ENCODE data around the gene PGBD5.

PGBD5 gene

DNA sequence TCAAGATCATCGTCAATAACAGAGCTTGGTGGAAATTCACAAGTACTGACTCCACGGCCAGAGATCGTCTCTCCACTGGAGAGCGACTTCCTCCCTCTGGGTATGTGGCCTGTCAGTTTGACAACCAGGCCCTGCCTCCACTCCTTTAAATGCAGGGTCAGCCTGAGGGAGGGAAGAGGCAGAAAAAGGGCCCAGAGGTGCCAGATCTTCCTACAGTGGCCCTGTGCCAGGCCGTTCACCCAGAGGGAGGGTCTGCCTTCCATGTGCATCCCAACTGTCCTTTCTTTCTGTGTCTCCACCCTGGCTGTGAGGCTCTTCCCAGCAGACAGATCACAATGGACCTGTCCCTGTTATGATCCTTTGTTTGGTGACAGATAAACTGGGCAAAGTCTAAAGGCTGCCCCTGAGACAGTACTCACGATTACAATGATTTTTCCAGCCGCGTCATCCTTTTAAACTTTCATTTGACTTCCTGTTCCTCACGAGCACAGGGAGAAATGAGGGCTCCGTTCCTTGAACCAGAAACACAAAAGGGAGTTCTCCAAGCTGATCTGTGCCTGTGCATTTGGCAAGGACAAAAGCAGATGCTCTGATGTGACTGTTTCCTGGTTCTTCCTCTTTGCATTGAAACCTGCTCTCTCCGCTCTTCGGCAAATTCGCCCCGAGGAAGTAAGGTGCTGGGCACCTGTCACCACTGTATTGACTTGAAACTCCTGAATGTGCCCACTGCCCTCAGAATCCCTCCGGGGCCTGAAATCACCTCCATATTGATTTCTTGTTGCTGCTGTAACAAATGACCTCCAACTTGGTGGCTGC lies 126.7 kb downstream of the PGBD5 start:
- DNase-seq, result no peak

DNA sequence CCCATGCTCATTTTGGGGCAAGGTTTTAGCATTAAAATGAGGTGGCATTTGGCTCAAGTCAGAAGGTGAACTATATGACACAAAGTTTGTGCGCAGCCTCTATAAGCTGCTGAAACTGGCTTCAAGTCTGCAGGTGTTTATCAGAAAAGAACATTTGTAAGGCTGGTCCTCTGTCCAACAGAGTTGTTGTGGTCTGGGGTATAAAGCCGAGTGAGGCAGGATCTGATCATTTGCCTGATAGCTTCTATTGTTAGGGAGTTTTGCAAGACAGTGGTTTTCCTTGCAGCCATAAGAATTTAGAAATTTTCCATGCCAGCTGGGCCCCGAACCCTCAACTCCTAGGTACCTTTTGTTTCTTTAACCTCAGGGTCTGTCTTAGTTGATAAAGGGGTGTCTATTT lies 130.8 kb downstream of the PGBD5 start:
- no peak for DNase-seq

DNA sequence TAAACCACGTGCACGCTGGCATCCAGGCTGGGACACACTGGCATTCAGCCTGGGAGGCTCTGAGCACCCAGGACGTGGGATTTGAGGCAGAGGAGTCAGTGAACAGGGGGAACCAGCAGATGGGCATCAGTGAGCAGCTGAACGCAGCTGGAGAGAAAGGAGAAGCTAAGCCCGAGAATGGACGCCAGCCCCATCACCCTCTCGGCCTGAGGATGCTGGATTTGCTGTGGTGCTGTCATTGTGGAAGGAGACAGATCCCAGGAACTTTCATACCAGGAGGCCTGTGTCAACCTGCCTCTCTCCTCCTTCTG lies 132.8 kb downstream of the PGBD5 start:
- DNase-seq, result peak; percentile 88 to 94

DNA sequence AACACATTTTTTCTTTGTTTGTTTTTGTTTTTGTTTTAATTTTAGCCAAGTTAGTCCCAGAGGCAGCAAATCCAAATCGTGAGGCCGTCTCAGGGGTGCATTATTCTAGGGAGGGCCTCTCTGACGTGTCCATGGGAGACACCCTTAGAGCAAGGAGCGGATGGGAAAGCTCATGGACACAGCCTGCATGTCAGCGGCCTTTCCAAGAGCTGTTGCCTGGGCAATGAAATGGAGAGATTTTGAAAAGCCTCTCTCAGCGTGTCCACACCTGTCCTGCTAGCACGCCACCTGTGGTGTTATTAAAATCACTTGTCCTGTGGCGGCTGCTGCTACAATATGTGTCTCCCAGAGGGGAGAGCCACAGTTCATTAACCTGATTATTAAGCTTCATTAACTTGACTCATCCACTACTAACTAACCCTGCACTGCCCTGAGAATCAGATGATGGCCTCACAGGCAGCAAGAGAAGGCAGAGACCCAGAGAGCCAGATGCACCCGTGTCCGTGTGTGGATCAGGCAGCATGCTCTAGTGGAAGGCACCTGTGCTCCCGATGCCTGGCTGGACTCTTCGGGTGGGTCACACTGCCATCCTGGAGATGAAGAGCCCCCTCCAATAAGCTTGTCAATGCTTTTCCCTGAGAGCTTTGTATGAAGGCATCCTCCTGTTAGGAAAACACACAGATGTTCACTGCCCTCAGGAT lies 133.3 kb downstream of the PGBD5 start:
- peak; percentile 68 to 90 for DNase-seq

DNA sequence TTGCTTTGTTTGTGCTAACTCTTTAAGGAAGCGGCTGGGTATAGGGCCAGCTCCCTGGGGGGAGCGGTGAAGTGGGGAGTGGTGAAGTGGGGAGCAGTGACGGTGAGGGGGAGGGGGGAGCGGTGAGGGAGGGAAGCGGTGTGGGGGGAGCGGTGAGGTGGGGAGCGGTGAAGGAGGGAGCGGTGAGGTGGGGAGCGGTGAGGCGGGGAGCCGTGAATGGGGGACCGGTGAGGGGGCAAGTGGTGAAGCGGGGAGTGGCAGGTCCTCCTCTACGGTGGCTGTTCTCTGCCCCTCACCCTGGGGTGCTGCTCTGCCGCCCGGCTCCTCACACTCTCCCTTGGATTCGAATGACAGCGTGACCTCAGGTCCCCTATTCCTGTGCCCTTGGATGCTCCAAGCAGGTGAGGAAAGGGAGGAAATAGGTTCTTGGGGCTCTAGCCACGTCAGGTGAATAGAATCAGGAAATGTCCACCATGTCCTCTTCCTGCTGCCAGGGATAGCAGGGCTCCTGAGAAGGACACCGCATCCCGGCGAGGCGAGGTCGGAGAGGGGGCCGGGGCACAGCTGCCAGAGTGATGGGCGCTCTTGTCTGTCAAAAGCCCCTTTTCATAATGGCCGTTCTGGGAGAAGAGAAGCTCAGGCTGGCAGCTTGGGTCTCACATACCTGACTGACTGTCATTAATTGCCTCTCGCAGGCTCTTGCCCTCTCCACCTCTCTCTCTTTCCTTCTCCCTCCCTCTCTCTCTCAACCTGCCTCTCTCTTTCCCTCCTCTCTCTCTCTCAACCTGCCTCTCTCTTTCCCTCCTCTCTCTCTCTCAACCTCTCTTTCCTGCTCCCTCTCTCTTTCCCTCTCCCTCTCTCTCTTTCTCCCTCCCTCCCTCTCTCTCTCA lies 134.2 kb downstream of the PGBD5 start:
- peak in 1 of 2 experiments; percentile 21 for DNase-seq

DNA sequence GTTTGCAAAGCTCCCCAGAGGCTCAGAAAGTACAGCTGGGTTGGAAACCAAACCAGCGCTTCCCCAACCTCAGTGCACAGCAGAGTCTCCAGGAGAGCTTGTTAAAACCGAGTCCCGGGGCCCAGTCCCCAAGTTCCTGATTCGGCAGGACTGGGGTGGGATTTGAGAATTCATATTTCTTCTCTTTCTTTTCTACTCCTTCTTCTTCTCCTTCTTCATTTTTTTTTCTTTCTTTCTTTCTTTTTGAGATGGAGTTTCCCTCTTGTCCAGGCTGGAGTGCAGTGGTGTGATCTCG lies 136.8 kb downstream of the PGBD5 start:
- DNase-seq, result no peak

DNA sequence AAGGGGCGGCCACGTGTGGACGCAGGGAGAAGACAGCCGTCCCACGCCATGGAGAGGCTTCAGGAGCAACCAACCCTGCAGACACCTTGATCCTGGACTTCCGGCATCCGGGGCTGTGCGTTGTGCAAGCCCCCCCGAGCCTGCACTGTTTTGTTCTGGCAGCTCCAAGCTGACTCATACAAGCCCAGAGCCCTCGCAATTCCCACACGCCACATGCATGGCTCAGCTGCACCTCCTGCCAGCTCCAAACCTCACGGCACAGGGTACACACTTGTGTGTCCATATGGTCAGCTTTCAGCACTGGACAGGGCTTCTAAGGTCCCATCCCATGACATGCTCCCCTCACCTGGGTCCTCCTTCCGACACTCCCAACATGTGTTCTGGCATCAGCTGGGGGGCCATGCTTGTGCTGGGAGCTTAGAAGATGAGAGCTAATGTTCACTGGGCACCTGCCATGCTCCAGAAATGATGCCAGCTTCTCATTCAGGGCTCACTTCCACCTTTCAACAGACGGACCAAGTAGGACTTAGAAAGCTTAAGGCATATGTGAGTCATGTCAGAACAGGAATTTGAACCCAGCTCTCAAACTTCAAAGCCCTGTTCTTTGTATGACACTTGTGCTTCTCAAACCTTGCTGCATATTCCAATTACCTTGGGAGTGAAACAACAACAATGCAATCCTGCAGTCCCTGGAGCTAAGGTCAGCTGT lies 137.3 kb downstream of the PGBD5 start:
- DNase-seq, result no peak

DNA sequence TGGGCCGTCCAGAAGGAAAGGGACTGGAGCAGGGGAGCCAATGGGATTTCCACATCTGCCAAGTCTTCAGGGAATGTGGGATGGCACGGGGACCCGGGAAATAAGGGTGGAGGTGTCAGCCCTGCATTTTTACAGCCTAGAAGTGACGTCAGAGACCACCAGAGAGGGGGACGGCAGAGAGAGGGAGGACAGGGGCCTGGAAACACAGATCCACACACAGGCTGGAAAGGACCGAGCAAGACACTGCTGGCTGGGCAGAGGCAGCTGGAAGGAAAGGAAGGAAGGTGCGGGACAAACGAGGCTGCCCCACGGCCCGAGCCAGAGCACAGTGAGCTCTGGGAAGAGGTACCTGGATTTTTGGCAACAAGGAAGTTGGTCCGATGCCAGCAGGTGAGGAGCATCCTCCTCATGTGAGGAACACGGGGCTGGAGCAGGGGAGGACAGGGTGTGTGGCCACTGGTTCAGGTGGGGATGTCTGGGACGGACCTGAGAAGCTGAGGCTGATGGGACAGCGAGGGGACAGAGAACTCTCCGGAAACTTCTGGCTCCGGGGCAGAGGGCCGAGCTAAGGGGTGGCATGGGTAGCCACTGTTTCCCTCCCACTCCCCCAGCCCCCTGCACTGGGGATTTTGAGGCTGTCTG lies 138.3 kb downstream of the PGBD5 start:
- DNase-seq, result no peak

DNA sequence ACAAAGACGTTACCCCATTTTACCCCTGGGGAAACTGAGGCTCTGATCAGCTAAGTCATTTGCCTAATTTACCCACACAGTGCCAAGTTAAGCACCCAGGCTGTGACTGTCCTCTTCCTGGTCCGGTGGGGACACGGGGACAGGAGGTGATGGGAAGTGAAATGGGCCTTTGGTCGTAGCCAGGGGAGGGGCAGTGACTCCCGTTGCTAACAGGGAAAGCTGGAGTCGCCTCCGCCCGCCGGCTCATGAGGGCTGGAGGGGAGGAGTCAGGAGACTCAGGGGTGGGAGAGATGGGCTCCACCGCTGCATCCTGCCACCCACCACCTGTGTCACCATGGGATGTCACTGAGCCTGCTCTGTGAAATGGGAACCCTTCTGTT lies 139.3 kb downstream of the PGBD5 start:
- peak in 1 of 2 experiments; percentile 4 for DNase-seq

DNA sequence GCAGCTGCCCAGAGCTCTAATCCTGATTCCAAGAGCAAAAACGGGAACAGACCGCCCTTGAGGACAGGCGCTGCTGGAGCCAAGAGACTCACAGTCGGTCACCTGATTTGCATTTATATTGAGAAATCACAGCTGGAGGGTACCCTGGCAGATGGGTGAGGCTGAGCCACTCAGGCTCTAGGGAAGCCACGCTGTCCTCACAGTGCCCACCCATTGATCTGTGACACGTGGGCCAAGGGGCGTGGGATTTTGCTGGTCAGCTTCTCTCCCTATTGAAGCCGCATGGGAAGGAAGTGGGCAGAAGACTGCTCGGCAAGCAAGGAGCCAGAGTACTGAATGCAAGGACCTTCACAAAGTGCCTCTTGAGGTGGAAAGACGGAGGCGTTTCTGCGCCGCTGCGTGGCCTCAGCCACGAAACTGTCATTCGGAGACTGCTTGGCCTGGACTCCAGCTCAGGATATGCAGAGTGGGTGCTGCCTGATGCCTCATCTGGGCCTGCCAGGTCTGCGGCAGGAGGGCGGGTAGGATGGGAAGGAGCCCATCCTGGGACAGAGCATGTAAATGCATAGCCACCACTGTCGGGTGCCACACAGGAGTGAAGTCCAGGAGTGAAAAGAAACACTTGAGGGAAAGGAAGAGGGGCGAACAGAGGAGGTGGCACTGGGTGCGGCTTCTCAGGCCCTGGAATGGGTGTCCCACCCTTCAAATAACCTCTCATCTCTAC lies 139.8 kb downstream of the PGBD5 start:
- DNase-seq, result peak; percentile 51 to 91

DNA sequence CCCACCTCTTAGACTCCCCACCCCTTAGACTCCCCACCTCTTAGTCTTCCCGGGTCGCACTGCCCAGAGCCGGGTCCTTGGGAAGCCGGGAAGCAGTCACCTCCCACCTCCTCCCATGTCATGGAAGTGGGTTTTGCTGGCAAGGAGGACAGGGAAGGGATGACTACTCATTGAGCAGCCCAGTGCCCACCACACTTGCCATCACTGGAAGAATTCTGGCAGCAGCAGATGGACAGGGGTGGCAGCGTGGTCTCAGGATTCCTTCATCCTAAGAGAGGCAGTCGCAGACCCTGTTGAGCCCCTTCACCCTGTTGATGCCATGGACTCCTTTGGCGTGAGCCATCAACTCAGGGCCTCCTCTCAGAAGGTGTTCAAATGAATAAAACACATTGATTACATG lies 140.8 kb downstream of the PGBD5 start:
- no peak for DNase-seq

DNA sequence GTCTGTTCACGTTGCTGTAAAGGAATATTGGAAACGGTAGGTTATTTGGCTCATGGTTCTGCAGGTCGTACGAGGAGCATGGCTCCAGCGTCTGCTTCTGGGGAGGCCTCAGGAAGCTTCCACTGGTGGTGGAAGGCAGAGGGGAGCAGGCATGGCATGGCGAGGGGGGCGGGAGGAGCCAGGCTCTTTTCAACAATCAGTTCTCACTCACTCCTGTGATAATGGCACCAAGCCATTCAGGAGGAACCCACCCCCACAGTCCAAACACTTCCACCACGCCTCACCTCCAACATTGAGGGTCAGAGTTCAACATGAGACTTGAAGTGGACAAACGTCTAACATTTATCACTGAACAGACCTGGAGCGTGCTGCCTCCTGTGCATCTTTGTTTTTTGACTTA lies 141.2 kb downstream of the PGBD5 start:
- DNase-seq, result no peak

DNA sequence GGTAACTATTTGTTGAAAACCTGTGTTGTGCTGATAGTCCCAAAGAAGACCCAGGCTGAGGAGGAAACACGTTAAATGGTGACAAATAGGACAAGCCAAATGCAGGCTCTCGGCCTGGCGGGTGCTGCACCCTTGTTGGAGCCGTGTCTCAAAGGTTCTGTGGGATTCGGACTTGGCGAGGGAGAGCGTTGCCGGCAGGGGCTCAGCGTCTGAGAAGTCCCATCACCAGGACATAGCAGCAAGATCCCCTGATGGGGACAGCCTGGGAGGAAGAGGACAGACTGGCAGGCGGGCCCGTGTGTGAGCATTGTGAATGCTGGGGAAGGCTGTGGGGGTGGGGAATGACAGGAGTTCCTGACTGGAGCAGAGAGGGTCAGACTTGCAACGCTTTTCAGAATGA lies 142.5 kb downstream of the PGBD5 start:
- no peak for DNase-seq

DNA sequence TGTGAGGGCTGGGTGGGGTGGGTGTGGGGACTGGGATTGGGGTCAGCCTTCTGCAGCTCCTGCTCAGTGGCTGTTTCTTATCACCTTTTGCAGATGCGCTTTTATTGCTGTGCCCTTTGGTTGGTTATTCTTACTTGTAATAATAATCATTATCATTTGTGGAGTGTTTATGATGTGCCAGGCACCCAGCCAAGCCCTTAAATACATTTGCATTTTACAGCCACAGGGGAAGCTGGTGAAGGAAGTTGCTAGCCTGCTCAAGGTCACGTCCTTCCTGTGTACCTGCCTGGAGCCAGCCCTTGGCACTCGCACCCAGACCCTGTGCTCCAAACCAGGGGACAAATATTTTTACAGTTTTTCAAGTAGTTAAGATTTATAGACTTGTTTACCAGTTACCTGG lies 144.0 kb downstream of the PGBD5 start:
- DNase-seq, result no peak

DNA sequence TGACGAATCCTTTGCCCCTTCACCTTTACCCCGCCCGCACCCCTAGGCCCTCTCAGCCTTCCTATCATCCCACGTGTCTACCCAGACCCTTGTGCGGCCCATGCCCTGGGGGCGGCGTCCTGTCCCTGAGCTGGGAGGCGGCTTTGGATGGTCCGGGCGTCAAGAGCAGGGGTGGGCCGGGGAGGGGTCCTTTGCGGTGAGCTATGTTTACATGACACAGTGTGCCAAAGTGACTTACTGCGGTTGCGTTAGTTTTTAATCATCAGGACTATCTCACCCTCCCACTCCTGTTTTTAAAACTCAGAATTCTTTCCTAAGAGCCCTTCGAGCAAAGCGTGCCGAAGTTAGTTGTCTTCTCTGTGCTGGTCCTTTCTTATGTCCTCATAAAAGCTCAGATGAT lies 144.6 kb downstream of the PGBD5 start:
- no peak for DNase-seq

DNA sequence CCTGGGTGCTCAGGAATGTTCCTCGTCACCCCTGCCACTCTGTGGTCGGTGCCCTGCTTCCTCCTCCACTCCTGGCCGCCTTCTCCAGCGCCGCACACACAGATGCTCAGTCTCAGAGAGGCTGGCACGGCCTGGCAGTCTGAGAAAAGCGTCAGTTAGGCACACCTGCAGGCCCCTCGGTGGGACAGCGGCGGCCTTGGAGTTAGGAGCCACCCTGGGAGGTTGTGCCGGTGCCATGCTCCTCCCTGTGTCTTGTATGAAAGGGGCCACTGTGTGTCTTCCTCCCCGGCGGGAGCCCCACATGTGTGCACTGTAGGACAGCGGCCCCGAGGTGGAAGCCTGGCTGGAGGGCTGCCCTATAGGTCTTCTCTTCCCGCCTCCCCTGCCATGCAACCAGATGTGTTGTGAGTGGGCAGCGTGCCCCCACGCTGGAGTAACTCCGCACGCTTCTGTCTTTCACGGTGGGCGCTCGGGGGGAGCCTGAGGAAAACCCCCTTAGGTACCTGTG lies 145.2 kb downstream of the PGBD5 start:
- DNase-seq, result no peak

DNA sequence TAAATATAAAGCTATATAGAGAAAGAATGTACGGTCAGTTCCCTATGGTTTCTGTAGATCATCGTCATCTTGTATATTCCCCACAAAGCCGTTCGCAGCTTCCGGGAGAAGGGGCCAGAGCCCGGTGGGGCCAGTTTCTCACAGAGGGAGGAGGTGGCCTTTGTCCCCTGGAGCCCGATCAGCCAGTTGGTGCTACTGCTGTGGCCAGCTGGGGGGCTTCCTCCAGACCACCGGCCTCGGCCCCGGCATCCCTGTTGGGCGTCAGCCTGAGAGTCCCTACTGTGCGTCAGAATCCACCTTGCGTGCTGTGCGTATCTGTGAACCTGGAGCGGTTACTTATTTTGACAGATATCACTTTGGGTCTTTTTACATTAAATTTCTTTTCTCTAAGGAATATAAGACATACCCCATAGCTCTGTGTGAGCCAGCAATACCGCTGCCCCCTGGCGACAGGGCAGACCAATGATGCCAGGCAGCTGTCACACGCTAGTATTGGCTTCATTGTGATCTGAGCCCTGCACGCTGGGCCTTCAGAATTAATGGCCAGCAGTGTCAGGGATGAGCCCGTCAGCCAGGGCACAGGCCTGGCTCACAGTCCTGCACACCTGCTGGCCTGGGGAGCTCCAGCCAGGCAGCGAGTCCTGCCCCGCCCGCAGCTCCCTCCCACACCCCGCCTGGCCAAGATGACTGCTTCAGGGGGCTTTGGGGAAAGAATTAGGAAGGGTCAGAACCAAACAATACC lies 145.9 kb downstream of the PGBD5 start:
- DNase-seq, result no peak

DNA sequence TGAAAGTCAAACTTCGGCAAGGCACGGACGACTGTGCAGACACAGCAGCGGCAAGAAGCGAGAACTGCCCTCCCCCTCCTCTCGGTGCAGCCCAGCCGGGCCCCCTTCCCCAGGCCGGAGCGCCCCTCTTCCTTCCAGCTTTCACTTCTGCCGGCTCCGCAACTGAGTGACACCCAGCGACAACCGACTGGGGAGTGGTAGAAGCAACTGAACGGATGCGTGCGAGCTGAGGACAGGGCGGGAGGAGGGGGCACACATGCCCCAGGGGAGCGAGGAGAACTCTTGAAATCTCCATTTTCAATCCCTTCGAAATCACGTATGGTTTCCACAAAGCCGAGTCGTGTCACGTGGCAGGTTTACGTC lies 146.6 kb downstream of the PGBD5 start:
- no peak for DNase-seq

DNA sequence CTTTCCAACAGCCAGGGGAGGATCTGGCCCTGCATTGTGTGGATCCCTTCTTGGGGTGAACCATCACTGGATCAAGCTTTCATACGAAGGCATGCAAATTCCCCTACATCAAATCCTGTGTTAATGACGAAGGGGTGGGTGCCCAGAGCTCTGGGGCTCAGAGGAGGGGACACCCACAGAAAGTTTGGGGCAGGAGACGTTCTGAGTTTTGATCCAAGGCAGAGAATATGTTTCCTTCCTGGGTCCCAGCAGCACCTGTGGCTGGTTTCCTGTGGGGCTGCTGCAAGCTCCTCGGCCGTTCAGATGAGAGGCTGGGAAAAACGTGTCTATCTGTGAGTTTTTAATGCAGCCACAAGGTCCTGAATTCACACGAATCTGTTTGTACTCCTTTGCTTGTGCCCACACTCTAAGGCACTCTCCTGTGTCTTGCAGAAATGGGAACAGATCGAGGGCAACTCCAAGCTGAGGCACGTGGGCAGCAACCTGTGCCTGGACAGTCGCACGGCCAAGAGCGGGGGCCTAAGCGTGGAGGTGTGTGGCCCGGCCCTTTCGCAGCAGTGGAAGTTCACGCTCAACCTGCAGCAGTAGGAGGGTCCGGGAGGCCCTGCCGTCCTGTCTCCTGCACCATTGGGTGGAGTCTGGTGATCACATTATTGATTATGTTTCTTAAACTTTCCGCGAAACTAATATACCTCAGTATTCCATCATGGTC lies 147.1 kb downstream of the PGBD5 start:
- DNase-seq, result no peak

DNA sequence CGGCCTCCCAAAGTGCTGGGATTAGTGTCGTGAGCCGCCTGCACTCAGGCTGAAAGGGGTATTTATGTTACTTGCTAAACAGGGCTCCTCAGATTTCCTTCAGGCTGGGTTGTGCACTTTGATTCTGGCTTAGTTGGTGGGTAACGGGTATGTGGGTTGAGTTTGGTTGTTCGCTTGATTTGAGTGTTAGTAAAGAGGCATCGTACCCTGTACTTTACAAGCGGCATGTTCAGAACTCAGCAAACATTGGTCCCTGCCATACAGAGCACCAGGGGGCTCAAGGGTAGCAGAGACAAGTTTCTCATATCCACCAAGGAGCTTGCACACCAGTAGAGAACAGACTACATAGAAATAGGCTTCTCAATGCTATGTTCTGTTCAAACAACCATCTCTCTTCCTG lies 147.8 kb downstream of the PGBD5 start:
- no peak for DNase-seq

Data from NCI-H524 (cell line).